SW 1271 (cell line): ENCODE measurements around the gene NLRP4.

Experiments
- DNase-seq, 2 experiments: peaks; one replicate each; lab custom pipeline; 2025; lab: John Stamatoyannopoulos, UW

The NLRP4 gene

GRCh38 chr19:55836340-55836739, at the start of gene NLRP4:
Gene NLRP4 (plus strand): TSS chr19:55836540. CDS start chr19:55852081, 15,541 bp downstream.
- DNase-seq: no peak

- no peak for DNase-seq
Measured at GRCh38 chr19:55795021-55795420, 41.3 kb upstream of the NLRP4 start.

- no peak for DNase-seq
Measured at GRCh38 chr19:55801416-55801815, 34.9 kb upstream of the NLRP4 start.

- DNase-seq: no peak
Measured at GRCh38 chr19:55802281-55802680, 34.1 kb upstream of the NLRP4 start.

GRCh38 chr19:55809381-55810058, 26.8 kb upstream of the NLRP4 start:
- peak in 1 of 2 experiments; percentile 53 for DNase-seq

- no peak for DNase-seq
Measured at GRCh38 chr19:55811340-55811739, 25.0 kb upstream of the NLRP4 start.

- no peak for DNase-seq
Measured at GRCh38 chr19:55812449-55812848, 23.9 kb upstream of the NLRP4 start.

GRCh38 chr19:55813906-55814305, 22.4 kb upstream of the NLRP4 start:
- DNase-seq: no peak

- no peak for DNase-seq
Measured at GRCh38 chr19:55820037-55820436, 16.3 kb upstream of the NLRP4 start.

- no peak for DNase-seq
Measured at GRCh38 chr19:55830656-55831055, 5.7 kb upstream of the NLRP4 start.

GRCh38 chr19:55831846-55832245, 4.5 kb upstream of the NLRP4 start, which contains the start of gene NLRP11:
Gene NLRP11 (minus strand): TSS chr19:55831999. CDS start chr19:55818174, 13,825 bp downstream.
- no peak for DNase-seq

GRCh38 chr19:55832676-55833075, 3.7 kb upstream of the NLRP4 start:
- no peak for DNase-seq

GRCh38 chr19:55838251-55838650, 1.9 kb downstream of the NLRP4 start:
- DNase-seq: no peak

- DNase-seq: no peak
Measured at GRCh38 chr19:55838906-55839305, 2.6 kb downstream of the NLRP4 start.

- no peak for DNase-seq
Measured at GRCh38 chr19:55855160-55855559, 18.8 kb downstream of the NLRP4 start.

- no peak for DNase-seq
Measured at GRCh38 chr19:55857149-55857548, 20.8 kb downstream of the NLRP4 start.

GRCh38 chr19:55857974-55858373, 21.6 kb downstream of the NLRP4 start:
- DNase-seq: no peak

GRCh38 chr19:55858401-55858800, 22.1 kb downstream of the NLRP4 start:
- DNase-seq: no peak

- no peak for DNase-seq
Measured at GRCh38 chr19:55858969-55859368, 22.6 kb downstream of the NLRP4 start.

- DNase-seq: no peak
Measured at GRCh38 chr19:55866521-55866920, 30.2 kb downstream of the NLRP4 start.

- DNase-seq: no peak
Measured at GRCh38 chr19:55867101-55867500, 30.8 kb downstream of the NLRP4 start.

GRCh38 chr19:55870736-55871135, 34.4 kb downstream of the NLRP4 start:
- no peak for DNase-seq

- DNase-seq: no peak
Measured at GRCh38 chr19:55877211-55877610, 40.9 kb downstream of the NLRP4 start.

- DNase-seq: no peak
Measured at GRCh38 chr19:55882626-55883025, 46.3 kb downstream of the NLRP4 start.
